ENCODE results near the gene OR10H3. TPM values are rescaled to one million over a fixed set of nuclear protein-coding genes. Genes with fewer than 3 reads are reported as not detected.

The OR10H3 gene
- total RNA-seq, 6 donors from 2014 or later, result not detected

DNA sequence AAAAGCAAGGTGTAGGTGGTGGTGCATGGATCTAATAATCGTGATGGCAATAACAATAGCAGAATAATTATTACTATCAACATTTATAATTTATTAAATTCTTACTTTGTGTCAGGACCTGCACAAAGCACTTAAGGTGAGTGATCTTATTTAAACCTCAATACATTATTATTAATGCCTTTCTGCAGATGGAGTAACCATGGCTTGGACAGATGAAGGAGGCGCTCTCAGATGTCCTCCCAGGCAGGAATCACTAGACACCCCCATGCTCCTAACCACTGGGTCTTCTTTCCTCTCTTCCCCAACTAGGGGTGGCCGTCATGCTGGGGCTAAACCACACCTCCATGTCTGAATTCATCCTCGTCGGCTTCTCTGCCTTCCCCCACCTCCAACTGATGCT lies 10.1 kb upstream of the OR10H3 start, which contains the start of gene OR10H2:
TSS of gene OR10H2 (plus strand) at position 301 of the 400 bp plus-strand sequence. CDS start at position 321, 20 bp downstream.
- 76 to 81% methylated on average over 5 of the region's 5 CpGs for WGBS, 2 donors

DNA sequence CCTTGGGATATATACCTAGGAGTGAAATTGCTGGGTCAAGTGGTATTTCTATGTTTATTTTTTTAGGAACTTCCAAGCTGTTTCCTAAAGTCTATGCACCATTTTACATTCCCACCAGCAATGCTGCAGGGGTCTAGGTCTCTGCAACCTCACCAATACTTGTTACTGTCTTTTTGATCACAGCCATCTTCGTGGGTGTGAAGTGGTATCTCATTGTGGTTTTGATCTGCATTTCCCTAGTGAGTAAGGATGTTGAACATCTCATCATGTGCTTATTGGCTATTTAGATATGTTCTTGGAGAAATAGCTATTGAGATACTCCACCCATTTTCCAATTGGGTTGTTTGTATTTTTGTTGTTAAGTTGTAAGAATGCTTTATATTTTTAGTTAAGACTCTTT lies 7.2 kb upstream of the OR10H3 start:
- no peaks in the 10 kb centered on the region for H3K36me3 ChIP-seq
- no peak overlapping the region for H3K4me3 ChIP-seq
- WGBS, 2 donors, result 41 to 53% methylated on average over 1 of the region's 1 CpG
- DNase-seq, result no peak
- H3K27me3 ChIP-seq, result no peaks in the 10 kb centered on the region
- no peaks in the 10 kb centered on the region for H3K4me1 ChIP-seq
- no peak overlapping the region for H3K27ac ChIP-seq
- H3K9me3 ChIP-seq, result no peaks in the 10 kb centered on the region
- no peak for ATAC-seq (ENCODE audit: low FRiP score in 2 of 2)
- TF ChIP-seq, protein P1, sequence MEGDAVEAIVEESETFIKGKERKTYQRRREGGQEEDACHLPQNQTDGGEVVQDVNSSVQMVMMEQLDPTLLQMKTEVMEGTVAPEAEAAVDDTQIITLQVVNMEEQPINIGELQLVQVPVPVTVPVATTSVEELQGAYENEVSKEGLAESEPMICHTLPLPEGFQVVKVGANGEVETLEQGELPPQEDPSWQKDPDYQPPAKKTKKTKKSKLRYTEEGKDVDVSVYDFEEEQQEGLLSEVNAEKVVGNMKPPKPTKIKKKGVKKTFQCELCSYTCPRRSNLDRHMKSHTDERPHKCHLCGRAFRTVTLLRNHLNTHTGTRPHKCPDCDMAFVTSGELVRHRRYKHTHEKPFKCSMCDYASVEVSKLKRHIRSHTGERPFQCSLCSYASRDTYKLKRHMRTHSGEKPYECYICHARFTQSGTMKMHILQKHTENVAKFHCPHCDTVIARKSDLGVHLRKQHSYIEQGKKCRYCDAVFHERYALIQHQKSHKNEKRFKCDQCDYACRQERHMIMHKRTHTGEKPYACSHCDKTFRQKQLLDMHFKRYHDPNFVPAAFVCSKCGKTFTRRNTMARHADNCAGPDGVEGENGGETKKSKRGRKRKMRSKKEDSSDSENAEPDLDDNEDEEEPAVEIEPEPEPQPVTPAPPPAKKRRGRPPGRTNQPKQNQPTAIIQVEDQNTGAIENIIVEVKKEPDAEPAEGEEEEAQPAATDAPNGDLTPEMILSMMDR (IDR thresholded peaks at IDR 0.05), result no peak
- TF ChIP-seq POLR2AphosphoS5 (IDR thresholded peaks at IDR 0.05) (no peak), POLR2A (IDR thresholded peaks at IDR 0.05) (no peak), EP300 (IDR thresholded peaks at IDR 0.05) (no peak)

More for the DNA sequence above, 10.1 kb upstream of the OR10H3 start, which contains the start of gene OR10H2:
- no peak within 1 kb of the TSS for H3K4me3 ChIP-seq
- no peaks in the 10 kb centered on the region for H3K4me1 ChIP-seq
- no peak within 1 kb of the TSS for H3K27ac ChIP-seq
- no peak for TF ChIP-seq POLR2AphosphoS5 (IDR thresholded peaks at IDR 0.05)
- TF ChIP-seq, protein P1 (IDR thresholded peaks at IDR 0.05), result no peak
- TF ChIP-seq EP300 (IDR thresholded peaks at IDR 0.05), result no peak
- no peak for TF ChIP-seq POLR2A (IDR thresholded peaks at IDR 0.05)
- peak in 1 of 2 donors; percentile 9 for ATAC-seq (ENCODE audit: low FRiP score in 2 of 2)
- DNase-seq, result no peak
- peaks cover 0 to 8% (median 0%) of the 10 kb centered on the region in 4 donors for H3K27me3 ChIP-seq
- no peaks in the 10 kb centered on the region for H3K9me3 ChIP-seq
- H3K36me3 ChIP-seq, result no peaks in the 10 kb centered on the region

DNA sequence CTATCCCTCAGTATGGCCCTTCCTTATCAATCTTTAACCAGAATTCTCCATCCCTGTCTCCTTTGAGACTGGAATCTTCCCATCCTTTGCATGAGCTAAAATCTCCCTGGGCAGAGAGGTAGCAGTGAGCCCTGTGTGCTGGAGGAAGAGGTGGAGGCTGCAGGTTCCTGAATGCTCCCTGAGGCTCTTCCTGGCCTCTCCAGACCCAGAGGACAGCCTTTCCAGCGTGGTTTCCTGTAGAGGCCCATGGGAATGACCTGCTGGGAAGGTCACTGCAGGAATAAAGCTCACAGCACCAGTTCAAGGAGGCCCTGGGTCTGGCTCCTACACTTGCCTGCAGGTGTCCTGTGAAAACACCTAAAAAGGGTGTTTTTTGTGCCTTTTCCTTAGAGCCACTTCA lies 5.4 kb upstream of the OR10H3 start:
- H3K9me3 ChIP-seq, result no peaks in the 10 kb centered on the region
- no peak for TF ChIP-seq POLR2A (IDR thresholded peaks at IDR 0.05)
- TF ChIP-seq EP300 (IDR thresholded peaks at IDR 0.05), result no peak
- TF ChIP-seq, protein P1 (IDR thresholded peaks at IDR 0.05), result no peak
- no peak for TF ChIP-seq POLR2AphosphoS5 (IDR thresholded peaks at IDR 0.05)
- H3K27ac ChIP-seq, result no peak overlapping the region
- H3K4me1 ChIP-seq, result no peaks in the 10 kb centered on the region
- ATAC-seq (ENCODE audit: low FRiP score in 2 of 2) (no peak), DNase-seq (no peak)
- no peaks in the 10 kb centered on the region for H3K36me3 ChIP-seq
- H3K4me3 ChIP-seq, result no peak overlapping the region
- 20% methylated on average over 1 of the region's 1 CpG; no CpG with 5 or more reads in 1 of the 2 donors for WGBS, 2 donors
- no peaks in the 10 kb centered on the region for H3K27me3 ChIP-seq

DNA sequence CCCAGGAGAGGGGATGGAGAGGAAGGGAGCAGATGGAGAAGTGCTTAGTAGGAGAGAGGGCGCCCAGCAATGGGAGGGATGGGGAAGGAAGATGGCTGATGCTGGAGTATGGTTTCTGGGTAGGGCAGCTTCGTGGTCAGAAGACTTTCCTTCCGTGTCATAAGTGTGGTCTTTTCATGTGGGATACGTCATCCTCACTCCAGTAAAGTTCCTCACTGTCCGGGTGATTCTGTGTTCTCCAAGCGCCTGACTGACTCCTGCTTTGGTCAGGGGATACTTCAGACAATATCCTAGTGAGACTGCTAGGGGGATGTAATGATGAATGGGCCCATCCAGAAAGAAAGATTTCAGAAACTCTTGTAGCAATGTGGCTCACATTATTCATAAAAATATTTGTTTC lies 3.9 kb upstream of the OR10H3 start:
- Histone ChIP-seq H3K27ac (no peak overlapping the region), H3K4me3 (no peak overlapping the region), H3K36me3 (no peaks in the 10 kb centered on the region), H3K4me1 (no peaks in the 10 kb centered on the region), H3K9me3 (no peaks in the 10 kb centered on the region), H3K27me3 (no peaks in the 10 kb centered on the region)
- 59 to 64% methylated on average over 6 of the region's 6 CpGs for WGBS, 2 donors
- ATAC-seq (ENCODE audit: low FRiP score in 2 of 2) (no peak), DNase-seq (no peak)
- TF ChIP-seq POLR2A (IDR thresholded peaks at IDR 0.05) (no peak), EP300 (IDR thresholded peaks at IDR 0.05) (no peak), POLR2AphosphoS5 (IDR thresholded peaks at IDR 0.05) (no peak)
- TF ChIP-seq, protein P1 (IDR thresholded peaks at IDR 0.05), result no peak

DNA sequence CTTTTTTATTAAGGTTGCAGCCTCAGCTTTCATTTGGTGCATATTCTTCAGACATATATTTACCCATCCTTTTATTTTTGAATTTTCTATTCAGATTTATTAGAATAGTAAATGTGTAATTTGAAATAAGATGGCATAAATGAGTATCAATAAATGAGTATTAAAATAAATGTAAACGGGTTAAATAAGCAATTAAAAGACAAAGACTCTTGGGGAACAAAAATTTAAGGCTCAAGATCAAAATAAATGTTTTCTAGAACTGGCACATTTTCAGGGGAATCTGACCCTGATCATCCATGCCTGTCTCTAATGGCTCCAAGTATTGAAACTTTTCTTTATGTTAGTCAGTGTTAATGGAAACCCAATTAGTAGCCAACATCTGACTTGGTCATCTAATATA lies 3.0 kb downstream of the OR10H3 start:
- H3K4me1 ChIP-seq, result no peaks in the 10 kb centered on the region
- ATAC-seq (ENCODE audit: low FRiP score in 2 of 2) (no peak), DNase-seq (no peak)
- 69 to 72% methylated on average over 1 of the region's 1 CpG for WGBS, 2 donors
- H3K4me3 ChIP-seq, result no peak overlapping the region
- no peaks in the 10 kb centered on the region for H3K36me3 ChIP-seq
- H3K27me3 ChIP-seq, result no peaks in the 10 kb centered on the region
- no peak for TF ChIP-seq POLR2AphosphoS5 (IDR thresholded peaks at IDR 0.05)
- no peak for TF ChIP-seq POLR2A (IDR thresholded peaks at IDR 0.05)
- TF ChIP-seq EP300 (IDR thresholded peaks at IDR 0.05), result no peak
- TF ChIP-seq, protein P1 (IDR thresholded peaks at IDR 0.05), result no peak
- no peak overlapping the region for H3K27ac ChIP-seq
- H3K9me3 ChIP-seq, result peaks cover 8 to 17% (median 12%) of the 10 kb centered on the region in 4 donors
